ENCODE measurements around the gene ZNF778.

The ZNF778 gene

DNA sequence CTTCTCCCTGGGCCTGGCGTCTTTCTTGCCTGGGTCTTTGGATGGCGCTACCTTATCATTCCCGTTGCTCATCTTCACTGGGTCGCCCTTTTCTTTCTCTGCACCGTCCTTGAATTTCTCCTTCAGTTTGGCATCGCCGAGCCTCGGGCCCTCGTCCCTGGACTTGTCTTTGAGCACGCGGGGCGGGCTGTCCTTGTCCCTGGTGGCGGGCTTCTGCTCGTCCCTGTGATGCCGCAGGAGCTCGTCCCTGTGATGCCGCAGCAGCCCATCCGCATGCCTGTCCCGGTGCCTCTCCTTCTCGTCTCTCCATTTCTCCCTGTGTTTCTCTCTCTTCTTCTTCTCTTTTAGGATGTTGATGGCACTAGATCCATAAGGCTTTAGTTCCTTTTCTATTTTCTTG, 64.3 kb downstream of the ZNF778 start:
- Histone ChIP-seq H3K4me2 (ENCODE audit: insufficient read depth, low read length) (no peak overlapping the region), H3K9me3 (ENCODE audit: insufficient read depth, low read length, severe bottlenecking) (no peaks in the 10 kb centered on the region), H3K36me3 (ENCODE audit: insufficient read depth, low read length) (peaks cover 94% of the 10 kb centered on the region), H3K4me3 (ENCODE audit: low read depth in 1 of 2, low read length in 2 of 2) (no peak overlapping the region), H3K9ac (ENCODE audit: low read depth, low read length) (no peak overlapping the region), H3K27me3 (ENCODE audit: insufficient read depth, low read length, poor library complexity) (no peaks in the 10 kb centered on the region), H2AFZ (ENCODE audit: low read depth, low read length) (no peak overlapping the region), H3K27ac (ENCODE audit: low read length) (no peak overlapping the region), H3K79me2 (ENCODE audit: insufficient read depth, low read length) (peaks cover 60% of the 10 kb centered on the region), H3K4me1 (ENCODE audit: insufficient read depth, low read length) (no peaks in the 10 kb centered on the region), H4K20me1 (ENCODE audit: insufficient read depth, low read length) (peaks cover 61% of the 10 kb centered on the region)
- no peak for ATAC-seq (ENCODE audit: insufficient read depth, low read depth)
- no peak for DNase-seq
- TF ChIP-seq CTCF (IDR thresholded peaks at IDR 0.05; ENCODE audit: borderline replicate concordance, extremely low read depth, low read length, poor library complexity, severe bottlenecking) (no peak), EZH2 (IDR thresholded peaks at IDR 0.05; ENCODE audit: borderline replicate concordance, low read depth, low read length, severe bottlenecking) (no peak)

DNA sequence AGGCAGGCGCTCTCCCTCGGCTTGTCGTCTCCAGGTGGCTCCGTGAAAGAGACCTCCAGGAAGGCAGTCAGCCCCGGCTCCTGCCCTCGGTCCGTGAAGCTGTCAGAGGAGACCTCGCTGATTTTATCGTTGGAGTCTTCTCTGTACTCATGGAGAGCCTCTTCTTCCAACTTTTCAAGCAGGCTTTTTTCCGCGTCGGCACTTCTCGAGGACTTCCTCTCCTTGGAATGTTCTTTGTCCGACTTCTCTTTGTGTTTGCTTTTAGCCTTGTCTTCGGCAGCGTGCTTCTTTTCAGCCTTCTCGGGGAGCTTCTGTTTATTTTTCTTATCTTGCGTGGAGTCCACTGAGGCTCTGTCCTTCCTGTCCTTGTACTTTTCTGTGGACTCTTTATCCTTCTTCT, 65.0 kb downstream of the ZNF778 start:
- Histone ChIP-seq H2AFZ (ENCODE audit: low read depth, low read length) (no peak overlapping the region), H3K4me2 (ENCODE audit: insufficient read depth, low read length) (no peak overlapping the region), H3K4me1 (ENCODE audit: insufficient read depth, low read length) (no peaks in the 10 kb centered on the region), H3K9me3 (ENCODE audit: insufficient read depth, low read length, severe bottlenecking) (no peaks in the 10 kb centered on the region), H3K79me2 (ENCODE audit: insufficient read depth, low read length) (peaks cover 58% of the 10 kb centered on the region), H4K20me1 (ENCODE audit: insufficient read depth, low read length) (peaks cover 57% of the 10 kb centered on the region), H3K36me3 (ENCODE audit: insufficient read depth, low read length) (peaks cover 94% of the 10 kb centered on the region), H3K9ac (ENCODE audit: low read depth, low read length) (no peak overlapping the region), H3K27me3 (ENCODE audit: insufficient read depth, low read length, poor library complexity) (no peaks in the 10 kb centered on the region), H3K27ac (ENCODE audit: low read length) (no peak overlapping the region), H3K4me3 (ENCODE audit: low read depth in 1 of 2, low read length in 2 of 2) (no peak overlapping the region)
- TF ChIP-seq CTCF (IDR thresholded peaks at IDR 0.05; ENCODE audit: borderline replicate concordance, extremely low read depth, low read length, poor library complexity, severe bottlenecking) = no peak
- no peak for TF ChIP-seq EZH2 (IDR thresholded peaks at IDR 0.05; ENCODE audit: borderline replicate concordance, low read depth, low read length, severe bottlenecking)
- DNase-seq = no peak
- no peak for ATAC-seq (ENCODE audit: insufficient read depth, low read depth)

DNA sequence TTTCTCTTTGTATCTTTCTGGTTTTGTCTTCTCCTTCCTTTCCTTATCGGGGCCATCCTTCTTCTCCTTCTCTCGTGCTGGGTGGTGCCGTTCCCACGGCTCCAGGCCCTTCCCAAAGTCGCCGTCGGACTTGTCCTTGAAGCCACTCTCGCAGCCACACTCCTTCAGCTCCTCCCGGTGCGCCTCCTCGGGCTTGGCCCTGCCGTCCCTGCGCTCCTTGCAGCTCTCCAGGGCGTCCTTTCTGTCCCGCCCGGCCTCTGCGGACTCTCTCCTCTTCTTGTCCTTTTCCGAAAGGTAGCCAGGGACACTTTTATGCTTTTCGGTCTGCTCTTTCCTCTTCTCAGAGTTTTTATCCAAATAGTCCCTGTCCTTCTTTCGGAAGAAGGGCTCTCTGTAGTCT, 65.9 kb downstream of the ZNF778 start:
- no peak overlapping the region for H3K4me3 ChIP-seq (ENCODE audit: low read depth in 1 of 2, low read length in 2 of 2)
- no peaks in the 10 kb centered on the region for H3K4me1 ChIP-seq (ENCODE audit: insufficient read depth, low read length)
- no peak overlapping the region for H3K4me2 ChIP-seq (ENCODE audit: insufficient read depth, low read length)
- H3K27ac ChIP-seq (ENCODE audit: low read length) = no peak overlapping the region
- no peaks in the 10 kb centered on the region for H3K9me3 ChIP-seq (ENCODE audit: insufficient read depth, low read length, severe bottlenecking)
- H3K9ac ChIP-seq (ENCODE audit: low read depth, low read length) = no peak overlapping the region
- ATAC-seq (ENCODE audit: insufficient read depth, low read depth) (no peak), DNase-seq (no peak)
- TF ChIP-seq EZH2 (IDR thresholded peaks at IDR 0.05; ENCODE audit: borderline replicate concordance, low read depth, low read length, severe bottlenecking) (no peak), CTCF (IDR thresholded peaks at IDR 0.05; ENCODE audit: borderline replicate concordance, extremely low read depth, low read length, poor library complexity, severe bottlenecking) (no peak)
- H3K36me3 ChIP-seq (ENCODE audit: insufficient read depth, low read length) = peaks cover 94% of the 10 kb centered on the region
- no peaks in the 10 kb centered on the region for H3K27me3 ChIP-seq (ENCODE audit: insufficient read depth, low read length, poor library complexity)
- no peak overlapping the region for H2AFZ ChIP-seq (ENCODE audit: low read depth, low read length)
- peaks cover 55% of the 10 kb centered on the region for H3K79me2 ChIP-seq (ENCODE audit: insufficient read depth, low read length)
- H4K20me1 ChIP-seq (ENCODE audit: insufficient read depth, low read length) = peaks cover 57% of the 10 kb centered on the region

DNA sequence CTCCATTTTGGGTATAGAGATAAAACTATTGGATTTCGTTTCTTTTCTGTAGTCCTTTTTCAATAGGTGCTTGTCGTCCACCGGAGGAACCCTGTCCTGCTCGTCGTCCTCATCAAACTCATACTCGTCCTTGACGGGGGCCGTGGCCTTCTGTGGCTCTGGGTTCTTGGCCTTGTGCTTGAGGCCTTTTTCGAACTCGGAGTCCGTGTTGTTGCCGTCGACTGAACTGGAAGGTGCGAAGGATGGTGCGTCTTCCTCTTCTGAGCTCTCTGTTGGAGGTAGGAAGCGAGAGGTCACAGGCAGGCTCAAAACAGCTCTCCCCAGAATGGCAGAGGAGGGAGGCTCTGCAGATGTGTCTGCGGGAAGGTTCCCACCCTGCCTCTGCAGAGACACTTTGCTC, 67.9 kb downstream of the ZNF778 start:
- H2AFZ ChIP-seq (ENCODE audit: low read depth, low read length) = no peak overlapping the region
- no peaks in the 10 kb centered on the region for H3K4me1 ChIP-seq (ENCODE audit: insufficient read depth, low read length)
- TF ChIP-seq CTCF (IDR thresholded peaks at IDR 0.05; ENCODE audit: borderline replicate concordance, extremely low read depth, low read length, poor library complexity, severe bottlenecking) = no peak
- TF ChIP-seq EZH2 (IDR thresholded peaks at IDR 0.05; ENCODE audit: borderline replicate concordance, low read depth, low read length, severe bottlenecking) = no peak
- H3K9ac ChIP-seq (ENCODE audit: low read depth, low read length) = no peak overlapping the region
- H3K79me2 ChIP-seq (ENCODE audit: insufficient read depth, low read length) = peaks cover 65% of the 10 kb centered on the region
- H3K9me3 ChIP-seq (ENCODE audit: insufficient read depth, low read length, severe bottlenecking) = no peaks in the 10 kb centered on the region
- H3K4me2 ChIP-seq (ENCODE audit: insufficient read depth, low read length) = no peak overlapping the region
- no peak overlapping the region for H3K27ac ChIP-seq (ENCODE audit: low read length)
- DNase-seq = no peak
- peaks cover 61% of the 10 kb centered on the region for H4K20me1 ChIP-seq (ENCODE audit: insufficient read depth, low read length)
- ATAC-seq (ENCODE audit: insufficient read depth, low read depth) = no peak
- H3K36me3 ChIP-seq (ENCODE audit: insufficient read depth, low read length) = peaks cover 97% of the 10 kb centered on the region
- no peaks in the 10 kb centered on the region for H3K27me3 ChIP-seq (ENCODE audit: insufficient read depth, low read length, poor library complexity)
- H3K4me3 ChIP-seq (ENCODE audit: low read depth in 1 of 2, low read length in 2 of 2) = no peak overlapping the region
